K562 (cell line): ENCODE measurements around the gene ABCB4. TPM values are rescaled to one million over a fixed set of nuclear protein-coding genes. Genes with fewer than 3 reads are reported as not detected.

Experiments
- ATAC-seq: fragments of 200-7000 bp; cut with Tn5 transposase; 3 replicates; pipeline ENCODE4 v1.9.1; 2020; ENCODE audit warnings: moderate library complexity
- Bru-seq: library from RNA; stranded (reverse); fragments of 400-500 nt; gene quantifications from one replicate; lab custom pipeline; 2021; lab: Mats Ljungman, UMichigan
- BruChase-seq, 2 experiments: library from RNA; stranded (reverse); fragments of 400-500 nt; gene quantifications; one replicate each; lab custom pipeline; 2021; lab: Mats Ljungman, UMichigan
- BruUV-seq: library from RNA; stranded (reverse); fragments of 400-500 nt; replicated peaks from 2 replicates; lab custom pipeline; 2021; lab: Mats Ljungman, UMichigan
- CTCF ChIA-PET: fragments of 300-600 bp; formaldehyde crosslinking; extraction: SDS; loops from one replicate; lab custom pipeline; 2021; ENCODE audit warnings: low intra/inter-chr PET ratio; lab: Yijun Ruan, JAX
- POLR2A ChIA-PET: fragments of 300-600, 350-650 bp; sonication (Branson Sonifier 250); formaldehyde crosslinking; extraction: SDS; loops from one replicate; lab custom pipeline; 2021; ENCODE audit warnings: antibody characterized with exemption, inconsistent platforms; lab: Yijun Ruan, JAX
- DNase-seq, 4 experiments: peaks; one replicate each; pipeline versions ENCODE4 v3.0.0 to v3.0.0-alpha.2; 2011 to 2018; ENCODE audit warnings: low spot score in 3 of 4, mixed read lengths in 3 of 4; ENCODE audit errors: extremely low read depth in 1 of 4
- FAIRE-seq: peaks from 2 replicates; lab custom pipeline; 2011; peaks lifted over from hg19 to GRCh38; lab: Jason Lieb, UNC
- H2AFZ ChIP-seq: 2 replicates; pipeline ENCODE4 v1.6.0; 2011; ENCODE audit warnings: low read depth, low read length, control low read depth, inconsistent platforms
- H3K27ac ChIP-seq: fragments of 200-600 bp; 3 replicates; pipeline ENCODE4 v1.8.0; 2011; ENCODE audit warnings: low read depth, mild to moderate bottlenecking, control low read depth, inconsistent platforms, low read length, moderate library complexity, mixed read lengths; ENCODE audit errors: extremely low read depth
- H3K27me3 ChIP-seq, 2 experiments: fragments of 300-600 bp in 1 of 2; 2 replicates in 1 of 2; 3 replicates in 1 of 2; pipeline versions ENCODE4 v1.6.0 to v1.8.0; 2011; ENCODE audit warnings: inconsistent platforms in 2 of 2, low read length in 2 of 2, mild to moderate bottlenecking in 1 of 2, mixed read lengths in 1 of 2, moderate library complexity in 1 of 2; ENCODE audit not compliant: control insufficient read depth in 2 of 2, insufficient read depth in 2 of 2
- H3K36me3 ChIP-seq: fragments of 300-600 bp; 3 replicates; pipeline ENCODE4 v1.8.0; 2011; ENCODE audit warnings: mild to moderate bottlenecking, low read length, inconsistent platforms; ENCODE audit not compliant: control insufficient read depth, insufficient read depth
- H3K4me1 ChIP-seq, 2 experiments: fragments of 200-600 bp in 1 of 2; replicated peaks in 1 of 2; 2 replicates in 1 of 2; 3 replicates in 1 of 2; pipeline versions ENCODE4 v1.5.1 to v1.8.0; 2011; ENCODE audit warnings: inconsistent platforms in 2 of 2, low read length in 2 of 2, mild to moderate bottlenecking in 1 of 2, mixed read lengths in 1 of 2, moderate library complexity in 1 of 2; ENCODE audit not compliant: control insufficient read depth in 2 of 2, insufficient read depth in 2 of 2
- H3K4me2 ChIP-seq: 2 replicates; pipeline ENCODE4 v1.6.1; 2011; ENCODE audit warnings: low read length, control low read depth, inconsistent platforms, mixed read lengths; ENCODE audit not compliant: insufficient read depth
- H3K4me3 ChIP-seq: fragments of 200-600 bp; sonication (generic), shearing (Covaris generic); 2 replicates; pipeline ENCODE4 v1.5.1; 2016; ENCODE audit warnings: control low read depth, inconsistent platforms
- H3K79me2 ChIP-seq: fragments of 200-600 bp; 3 replicates; pipeline ENCODE4 v1.8.0; 2011; ENCODE audit warnings: low read length, inconsistent platforms; ENCODE audit not compliant: control insufficient read depth, insufficient read depth
- H3K9ac ChIP-seq, 2 experiments: 2 replicates each; pipeline versions ENCODE4 v1.6.0 to v1.6.1; 2011; ENCODE audit warnings: low read depth in 2 of 2, low read length in 2 of 2, control low read depth in 1 of 2, inconsistent platforms in 1 of 2, mild to moderate bottlenecking in 1 of 2, mixed read lengths in 1 of 2; ENCODE audit not compliant: insufficient read depth in 1 of 2
- H3K9me1 ChIP-seq: one replicate; pipeline ENCODE4 v1.6.0; 2011; ENCODE audit warnings: inconsistent platforms, mild to moderate bottlenecking, low read length, moderate library complexity; ENCODE audit not compliant: control insufficient read depth, insufficient read depth
- H3K9me3 ChIP-seq: replicated peaks from 2 replicates; pipeline ENCODE4 v1.5.1; 2011; ENCODE audit warnings: low read depth, low read length, inconsistent platforms; ENCODE audit not compliant: control insufficient read depth, insufficient read depth
- H4K20me1 ChIP-seq: replicated peaks from 2 replicates; pipeline ENCODE4 v1.6.1; 2011; ENCODE audit warnings: low read length, inconsistent platforms, mixed read lengths; ENCODE audit not compliant: control insufficient read depth, insufficient read depth
- CHD1 ChIP-seq: fragments of 200-600 bp; sonication (generic); IDR thresholded peaks from one replicate; pipeline ENCODE4 v1.6.1; 2012; ENCODE audit warnings: mild to moderate bottlenecking, moderate library complexity, low read length, inconsistent platforms
- E2F6 ChIP-seq, 2 experiments: IDR thresholded peaks; 2 replicates each; pipeline ENCODE4 v1.6.1; 2011; ENCODE audit warnings: borderline replicate concordance in 1 of 2, control low read depth in 1 of 2, low read depth in 1 of 2, low read length in 1 of 2, mild to moderate bottlenecking in 1 of 2, mixed read lengths in 1 of 2, moderate library complexity in 1 of 2; ENCODE audit not compliant: insufficient read depth in 1 of 2, insufficient read length in 1 of 2, poor library complexity in 1 of 2, severe bottlenecking in 1 of 2; ENCODE audit errors: extremely low read depth in 1 of 2
- WGBS: fragments of 100-300 bp; shearing (Covaris generic); methylation state at CpG from one replicate; pipeline ENCODE4 v1.1.6; 2016; ENCODE audit warnings: low coverage, mixed read lengths; ENCODE audit not compliant: insufficient coverage; ENCODE audit errors: missing lambda C conversion rate; 5-methylcytosine and 5-hydroxymethylcytosine counted together
- in situ Hi-C: fragments of 300-500 bp; cut with MboI; formaldehyde crosslinking; loops from 4 replicates; pipeline ENCODE4 v1.15.0; 2018; ENCODE audit warnings: inconsistent platforms, mixed read lengths
- intact Hi-C: fragments of 100-400 bp; cut with micrococcal nuclease; formaldehyde crosslinking; loops from 2 replicates; pipeline ENCODE4 v1.14.2; 2022
- long read RNA-seq, 3 experiments: library from polyadenylated mRNA in 2 of 3; library from RNA in 1 of 3; unstranded in 2 of 3; stranded (forward) in 1 of 3; transcript quantifications; one replicate each; pipeline ENCODE4 v2.0.0, GENCODE V29; 2019 to 2022
- polyA minus RNA-seq, 3 experiments: library from RNA; depleted of rRNA, polyadenylated mRNA; stranded (reverse); fragments of >200 nt; gene quantifications; 2 replicates each; pipeline ENCODE4 v1.2.3, GENCODE V29; 2011
- polyA plus RNA-seq, 8 experiments: library from polyadenylated mRNA; depleted of rRNA in 4 of 8; stranded (reverse) in 5 of 8; unstranded in 3 of 8; fragments of >200 nt; fragmentation: Nextera tagmentation in 2 of 8; fragmentation: Illumina TruSeq in 1 of 8; extraction: Ambion mirVana in 2 of 8; extraction: Trizol in 1 of 8; gene quantifications; 2 replicates each; pipeline versions ENCODE4 v1.2.1 to v1.2.3, GENCODE V29; 2011 to 2014; ENCODE audit warnings: inconsistent platforms in 1 of 8, missing spikeins in 1 of 8
- total RNA-seq, 7 experiments: library from RNA; depleted of rRNA in 6 of 7; stranded (reverse); fragments of >200 nt in 6 of 7; fragmentation: Illumina TruSeq in 2 of 7; extraction: Trizol in 2 of 7; gene quantifications; 2 replicates each; pipeline versions ENCODE4 v1.2.1 to v1.2.3, GENCODE V29; 2011 to 2021; ENCODE audit warnings: low replicate concordance in 1 of 7

ABCB4 gene
- total RNA-seq (2011; cell fraction: chromatin; rRNA removed; ENCODE audit: low replicate concordance): 0.30 TPM in 1 of 2 replicates, not detected in the other
- total RNA-seq (2011; cell fraction: nucleolus; rRNA removed): under 0.01 and 0.66 TPM in 2 replicates
- total RNA-seq (2011; cell fraction: nucleoplasm; rRNA removed): 0.15 and 0.59 TPM in 2 replicates
- total RNA-seq (2014; rRNA removed) (0.41 and 0.59 TPM in 2 replicates), total RNA-seq (2014; rRNA removed; fragmentation: Illumina TruSeq; extraction: Trizol) (0.22 and 0.40 TPM in 2 replicates), total RNA-seq (2015; rRNA removed; fragmentation: Illumina TruSeq; extraction: Trizol) (0.18 and 0.19 TPM in 2 replicates), total RNA-seq (2021) (0.27 and 0.73 TPM in 2 replicates), polyA plus RNA-seq (2011; rRNA removed) (0.06 and 0.11 TPM in 2 replicates), polyA plus RNA-seq (2014; fragmentation: Illumina TruSeq; extraction: Trizol) (0.09 and 0.22 TPM in 2 replicates), polyA plus RNA-seq (2014; fragmentation: Nextera tagmentation; extraction: Ambion mirVana) (under 1 TPM; 0.14 to 0.65 TPM), polyA plus RNA-seq (2014; rRNA removed) (0.34 and 0.72 TPM in 2 replicates), polyA minus RNA-seq (2011; rRNA and poly(A)+ RNA removed) (0.39 TPM in 1 of 2 replicates, not detected in the other), Bru-seq, nascent RNA (percentile 17 among the genes with signal in this experiment), BruChase-seq, experiment 1, labeled RNA remaining after a 2-hour chase (percentile 29 among the genes with signal in this experiment), BruChase-seq, experiment 2, labeled RNA remaining after a 6-hour chase (percentile 26 among the genes with signal in this experiment)
- 0.06 TPM in 1 of 2 replicates, not detected in the other for polyA plus RNA-seq (2011; cell fraction: cytosol; rRNA removed)
- polyA plus RNA-seq (2011; cell fraction: nucleus; rRNA removed): 0.14 TPM in 1 of 2 replicates, not detected in the other
- polyA plus RNA-seq (2012): 0.52 and 1.4 TPM in 2 replicates
- not detected in 2 replicates for polyA minus RNA-seq (2011; cell fraction: cytosol; rRNA and poly(A)+ RNA removed)
- not detected in 2 replicates for polyA minus RNA-seq (2011; cell fraction: nucleus; rRNA and poly(A)+ RNA removed)
- long read RNA-seq, experiment 1: 0 reads
- long read RNA-seq, experiment 2: 0 reads
- long read RNA-seq, experiment 3, partial matches to known transcripts: 0 of 1 reads
- long read RNA-seq, experiment 3, other reads (novel, unspliced or antisense): 1 of 1 reads

- ChIA-PET CTCF (no interaction called here), POLR2A (no interaction called here)
- Histone ChIP-seq H3K9me3 (no peaks in the 10 kb centered on the region), H3K4me3 (no peak within 1 kb of the TSS), H4K20me1 (no peaks in the 10 kb centered on the region), H3K4me1 (peaks cover 0 to 9% of the 10 kb centered on the region in 2 experiments; a peak in 1 of 5 replicates), H3K9ac (peak within 1 kb of the TSS in 1 of 2 experiments; percentile 61; a peak in 1 of 4 replicates), H3K4me2 (peak within 1 kb of the TSS; percentile 18; the same call in 1 of the 2 replicates), H3K79me2 (no peaks in the 10 kb centered on the region), H3K9me1 (no peaks in the 10 kb centered on the region), H3K27me3 (peaks cover 16 to 28% of the 10 kb centered on the region in 2 experiments; a peak in 4 of 5 replicates), H3K27ac (no peak within 1 kb of the TSS), H3K36me3 (no peaks in the 10 kb centered on the region), H2AFZ (peak within 1 kb of the TSS; percentile 18; the same call in 1 of the 2 replicates)
- FAIRE-seq: no peak
- peak in 2 of 4 experiments; percentile 18 to 24 for DNase-seq
- intact Hi-C loops (no loop called here), in situ Hi-C loops (no loop called here)
- 9% methylated on average over 49 of the region's 80 CpGs for WGBS
- no peak for TF ChIP-seq CHD1
- TF ChIP-seq E2F6 (IDR thresholded peaks at IDR 0.05; ENCODE audit: borderline replicate concordance in 1 of 2, extremely low read depth in 1 of 2, insufficient read depth in 1 of 2, insufficient read length in 1 of 2, low read depth in 1 of 2, low read length in 1 of 2, poor library complexity in 1 of 2, severe bottlenecking in 1 of 2): peak in 1 of 2 experiments; percentile 41
- ATAC-seq: peak; percentile 73
- no TSS peak for BruUV-seq
Observed at GRCh38 chr7:87475359-87476178, at the start of gene ABCB4. Gene ABCB4 (minus strand): TSS chr7:87475680. CDS start chr7:87475465, 215 bp downstream.
